ENCODE measurements around the gene CCNDBP1.
"Not testable (repeated sequence)": the region's sequence is repeated elsewhere in the genome, so short reads cannot be mapped to it uniquely, and the experiment has no call there.

CCNDBP1 gene

GRCh38 chr15:43196760-43197548 lies 11.8 kb downstream of the CCNDBP1 start:
- H3K4me3 ChIP-seq (ENCODE audit: low read length), result no peak overlapping the region
- DNase-seq (ENCODE audit: low read depth), result no peak
- TF ChIP-seq CTCF (IDR thresholded peaks at IDR 0.05; ENCODE audit: insufficient read depth, low read depth, low read length, missing control alignments), result no peak

GRCh38 chr15:43197773-43198172 lies 12.6 kb downstream of the CCNDBP1 start:
- DNase-seq (ENCODE audit: low read depth); H3K4me3 ChIP-seq (ENCODE audit: low read length): not testable (repeated sequence)

- DNase-seq (ENCODE audit: low read depth); H3K4me3 ChIP-seq (ENCODE audit: low read length): not testable (repeated sequence)
Observed at GRCh38 chr15:43198556-43198955, 13.4 kb downstream of the CCNDBP1 start.

- DNase-seq (ENCODE audit: low read depth), result no peak
- no peak for TF ChIP-seq CTCF (IDR thresholded peaks at IDR 0.05; ENCODE audit: insufficient read depth, low read depth, low read length, missing control alignments)
- H3K4me3 ChIP-seq (ENCODE audit: low read length), result no peak overlapping the region
Observed at GRCh38 chr15:43198992-43199391, 13.8 kb downstream of the CCNDBP1 start.

- no peak for TF ChIP-seq CTCF (IDR thresholded peaks at IDR 0.05; ENCODE audit: insufficient read depth, low read depth, low read length, missing control alignments)
- DNase-seq (ENCODE audit: low read depth), result no peak
- no peak overlapping the region for H3K4me3 ChIP-seq (ENCODE audit: low read length)
Observed at GRCh38 chr15:43199945-43200488, 14.8 kb downstream of the CCNDBP1 start.

GRCh38 chr15:43204016-43204901 lies 19.1 kb downstream of the CCNDBP1 start:
- peak; percentile 74 for TF ChIP-seq CTCF (IDR thresholded peaks at IDR 0.05; ENCODE audit: insufficient read depth, low read depth, low read length, missing control alignments)
- no peak overlapping the region for H3K4me3 ChIP-seq (ENCODE audit: low read length)
- peak; percentile 60 for DNase-seq (ENCODE audit: low read depth)

- no peak for TF ChIP-seq CTCF (IDR thresholded peaks at IDR 0.05; ENCODE audit: insufficient read depth, low read depth, low read length, missing control alignments)
- H3K4me3 ChIP-seq (ENCODE audit: low read length), result no peak overlapping the region
- DNase-seq (ENCODE audit: low read depth), result no peak
Observed at GRCh38 chr15:43206054-43206453, 20.9 kb downstream of the CCNDBP1 start.

All from epithelial cell of esophagus (primary cell).